IMR-90 (cell line): ENCODE measurements around the gene DGKB. TPM values are rescaled to one million over a fixed set of nuclear protein-coding genes. Genes with fewer than 3 reads are reported as not detected.

Experiments
- ATAC-seq: fragments of 200-7000 bp; cut with Tn5 transposase; 2 replicates; pipeline ENCODE4 v1.9.1; 2020; ENCODE audit warnings: low read depth, mild to moderate bottlenecking, moderate library complexity
- BruUV-seq: library from RNA; stranded (reverse); fragments of 400-500 nt; replicated peaks from 2 replicates; lab custom pipeline; 2021; lab: Mats Ljungman, UMichigan
- CTCF ChIA-PET: fragments of 300-600 bp; formaldehyde crosslinking; extraction: SDS; loops from one replicate; lab custom pipeline; 2021; ENCODE audit warnings: antibody characterized with exemption; lab: Yijun Ruan, JAX
- POLR2A ChIA-PET: fragments of 300-600 bp; sonication (Branson Sonifier 250); formaldehyde crosslinking; loops from one replicate; lab custom pipeline; 2022; ENCODE audit warnings: antibody characterized with exemption; ENCODE audit not compliant: unreplicated experiment; lab: Charles Lee
- DNase-seq: peaks from one replicate; pipeline ENCODE4 v3.0.0; 2013
- H2AFZ ChIP-seq: replicated peaks from 2 replicates; pipeline ENCODE3; 2013; ENCODE audit warnings: low read length, mild to moderate bottlenecking; ENCODE audit not compliant: poor library complexity
- H2AK5ac ChIP-seq: 2 replicates; pipeline ENCODE4 v1.6.1; 2013; ENCODE audit warnings: low read depth, low read length, inconsistent platforms
- H2AK9ac ChIP-seq: replicated peaks from 2 replicates; pipeline ENCODE3; 2013; ENCODE audit warnings: mild to moderate bottlenecking, low read depth, low read length, moderate library complexity; ENCODE audit not compliant: poor library complexity
- H2BK120ac ChIP-seq: 2 replicates; pipeline ENCODE4 v1.6.1; 2013; ENCODE audit warnings: low read depth, low read length, inconsistent platforms
- H2BK15ac ChIP-seq: 3 replicates; pipeline ENCODE4 v1.6.1; 2013; ENCODE audit warnings: low read depth, low read length, inconsistent platforms
- H2BK20ac ChIP-seq: 2 replicates; pipeline ENCODE4 v1.6.1; 2013; ENCODE audit warnings: low read depth, mild to moderate bottlenecking, inconsistent platforms, low read length, moderate library complexity
- H2BK5ac ChIP-seq: 2 replicates; pipeline ENCODE4 v1.6.1; 2013; ENCODE audit warnings: mild to moderate bottlenecking, low read depth, low read length, inconsistent platforms; ENCODE audit not compliant: poor library complexity, severe bottlenecking
- H3K14ac ChIP-seq: replicated peaks from 2 replicates; pipeline ENCODE4 v1.6.1; 2013; ENCODE audit warnings: low read depth, low read length, inconsistent platforms
- H3K18ac ChIP-seq: 2 replicates; pipeline ENCODE4 v1.6.1; 2013; ENCODE audit warnings: low read depth, low read length, control low read depth
- H3K23ac ChIP-seq: 2 replicates; pipeline ENCODE4 v1.6.1; 2013; ENCODE audit warnings: low read depth, low read length, inconsistent platforms
- H3K27ac ChIP-seq: 2 replicates; pipeline ENCODE4 v1.5.1; 2013; ENCODE audit warnings: mild to moderate bottlenecking, control low read depth, low read length; ENCODE audit not compliant: insufficient read depth
- H3K27me3 ChIP-seq: 2 replicates; pipeline ENCODE4 v1.6.1; 2013; ENCODE audit warnings: low read length; ENCODE audit not compliant: control insufficient read depth, insufficient read depth
- H3K36me3 ChIP-seq: 2 replicates; pipeline ENCODE4 v1.6.1; 2013; ENCODE audit warnings: low read length, mixed read lengths; ENCODE audit not compliant: control insufficient read depth, insufficient read depth
- H3K4ac ChIP-seq: 2 replicates; pipeline ENCODE4 v1.6.1; 2013; ENCODE audit warnings: low read depth, low read length, inconsistent platforms
- H3K4me1 ChIP-seq: 2 replicates; pipeline ENCODE4 v1.6.1; 2013; ENCODE audit warnings: low read length, mixed read lengths; ENCODE audit not compliant: control insufficient read depth, insufficient read depth
- H3K4me2 ChIP-seq: 2 replicates; pipeline ENCODE4 v1.6.1; 2013; ENCODE audit warnings: low read depth, mild to moderate bottlenecking, control low read depth, low read length, moderate library complexity
- H3K4me3 ChIP-seq: 2 replicates; pipeline ENCODE4 v1.5.1; 2013; ENCODE audit warnings: low read depth, mild to moderate bottlenecking, control low read depth, low read length, moderate library complexity; ENCODE audit not compliant: insufficient read depth
- H3K56ac ChIP-seq: 2 replicates; pipeline ENCODE4 v1.6.1; 2013; ENCODE audit warnings: low read length, inconsistent platforms; ENCODE audit not compliant: insufficient read depth; ENCODE audit errors: extremely low read depth
- H3K79me1 ChIP-seq, 2 experiments: 2 replicates each; pipeline ENCODE4 v1.6.1; 2013; ENCODE audit warnings: low read length in 2 of 2, inconsistent platforms in 1 of 2, low read depth in 1 of 2
- H3K9ac ChIP-seq: 2 replicates; pipeline ENCODE4 v1.6.1; 2013; ENCODE audit warnings: low read depth, low read length, control low read depth
- H3K9me1 ChIP-seq: 2 replicates; pipeline ENCODE4 v1.6.1; 2013; ENCODE audit warnings: low read length, inconsistent platforms; ENCODE audit not compliant: insufficient read depth
- H3K9me3 ChIP-seq: 2 replicates; pipeline ENCODE4 v1.6.1; 2013; ENCODE audit warnings: low read length; ENCODE audit not compliant: control insufficient read depth, insufficient read depth
- H4K20me1 ChIP-seq: 2 replicates; pipeline ENCODE4 v1.6.1; 2013; ENCODE audit warnings: low read length, inconsistent platforms; ENCODE audit not compliant: insufficient read depth
- H4K5ac ChIP-seq: 2 replicates; pipeline ENCODE4 v1.6.1; 2013; ENCODE audit warnings: mild to moderate bottlenecking, low read depth, low read length, control low read depth
- H4K8ac ChIP-seq, 2 experiments: 2 replicates each; pipeline ENCODE4 v1.6.1; 2013; ENCODE audit warnings: low read depth in 2 of 2, low read length in 2 of 2, control low read depth in 1 of 2, inconsistent platforms in 1 of 2
- H4K91ac ChIP-seq: 2 replicates; pipeline ENCODE4 v1.6.1; 2013; ENCODE audit warnings: low read depth, low read length, inconsistent platforms; ENCODE audit not compliant: insufficient read depth
- BHLHE40 ChIP-seq: fragments of 150-350 bp; IDR thresholded peaks from 2 replicates; pipeline ENCODE4 v1.6.1; 2016; ENCODE audit warnings: mild to moderate bottlenecking, low read depth, low read length
- CEBPB ChIP-seq: IDR thresholded peaks from 2 replicates; pipeline ENCODE4 v1.6.1; 2012; ENCODE audit warnings: low read depth, low read length, improper control_type of control experiment
- CHD1 ChIP-seq: IDR thresholded peaks from 2 replicates; pipeline ENCODE4 v1.6.1; 2012; ENCODE audit warnings: low read depth, low read length, improper control_type of control experiment
- FOS ChIP-seq: fragments of 150-350 bp; IDR thresholded peaks from 2 replicates; pipeline ENCODE4 v1.6.1; 2016; ENCODE audit warnings: low read depth, low read length
- MAFK ChIP-seq: IDR thresholded peaks from 2 replicates; pipeline ENCODE4 v1.6.1; 2012; ENCODE audit warnings: low read depth, low read length, improper control_type of control experiment
- MAZ ChIP-seq: IDR thresholded peaks from 2 replicates; pipeline ENCODE4 v1.6.1; 2012; ENCODE audit warnings: low read depth, mild to moderate bottlenecking, low read length, improper control_type of control experiment, moderate library complexity, borderline replicate concordance
- MXI1 ChIP-seq: IDR thresholded peaks from 2 replicates; pipeline ENCODE4 v1.6.1; 2012; ENCODE audit warnings: low read depth, mild to moderate bottlenecking, low read length, moderate library complexity, borderline replicate concordance
- NFE2L2 ChIP-seq: fragments of 150-350 bp; IDR thresholded peaks from 2 replicates; pipeline ENCODE4 v1.6.1; 2016; ENCODE audit warnings: low read depth, mild to moderate bottlenecking, low read length
- POLR2A ChIP-seq: IDR thresholded peaks from 2 replicates; pipeline ENCODE4 v1.6.1; 2012; ENCODE audit warnings: mild to moderate bottlenecking, low read depth, low read length
- RAD21 ChIP-seq: IDR thresholded peaks from 2 replicates; pipeline ENCODE4 v1.6.1; 2012; ENCODE audit warnings: low read length, improper control_type of control experiment
- RCOR1 ChIP-seq: IDR thresholded peaks from 2 replicates; pipeline ENCODE4 v1.6.1; 2012; ENCODE audit warnings: mild to moderate bottlenecking, low read length, improper control_type of control experiment; ENCODE audit not compliant: insufficient replicate concordance
- RFX5 ChIP-seq: IDR thresholded peaks from 2 replicates; pipeline ENCODE4 v1.8.0; 2012; ENCODE audit warnings: low read depth, mild to moderate bottlenecking, low read length, moderate library complexity
- SMC3 ChIP-seq: fragments of 150-350 bp; IDR thresholded peaks from 2 replicates; pipeline ENCODE4 v1.6.1; 2016; ENCODE audit warnings: low read depth, mild to moderate bottlenecking, antibody characterized with exemption, low read length, moderate library complexity
- WGBS, 2 experiments: methylation state at CpG; one replicate each; pipeline versions ENCODE4 v1.1.5 to v1.1.7; 2013; ENCODE audit warnings: missing lambda C conversion rate in 2 of 2; ENCODE audit not compliant: insufficient read length in 1 of 2; ENCODE audit errors: extremely low coverage in 2 of 2; 5-methylcytosine and 5-hydroxymethylcytosine counted together
- dilution Hi-C: fragments of 300-500 bp; cut with HindIII; formaldehyde crosslinking; loops from one replicate; pipeline ENCODE4 v1.14.3; 2018; ENCODE audit warnings: low sequenced_read_pairs; ENCODE audit not compliant: unreplicated experiment
- in situ Hi-C: fragments of 300-500 bp; cut with MboI; formaldehyde crosslinking; loops from 3 replicates; pipeline ENCODE4 v1.14.3; 2019; ENCODE audit warnings: low sequenced_read_pairs, inconsistent platforms, mixed read lengths
- intact Hi-C: fragments of 100-400 bp; cut with micrococcal nuclease; formaldehyde crosslinking; loops from 2 replicates; pipeline ENCODE4 v1.10.0; 2022
- polyA plus RNA-seq, 3 experiments: library from polyadenylated mRNA; depleted of rRNA; stranded (reverse); fragments of >200 nt; gene quantifications; 2 replicates each; pipeline ENCODE4 v1.2.3, GENCODE V29; 2012; ENCODE audit warnings: low replicate concordance in 1 of 3
- total RNA-seq: library from RNA; depleted of rRNA; stranded (reverse); fragments of >200 nt; gene quantifications from 2 replicates; pipeline ENCODE4 v1.2.3, GENCODE V29; 2012
- TF ChIP-seq, protein P1 (sequence below): fragments of 150-350 bp; IDR thresholded peaks from 2 replicates; pipeline ENCODE4 v1.6.1; 2016; ENCODE audit warnings: low read depth, mild to moderate bottlenecking, low read length, moderate library complexity, borderline replicate concordance
- TF ChIP-seq, protein P2 (sequence below): fragments of 150-350 bp; IDR thresholded peaks from 2 replicates; pipeline ENCODE4 v1.6.1; 2017; ENCODE audit warnings: mild to moderate bottlenecking, antibody characterized with exemption, low read length, low read depth

The DGKB gene
- total and polyA plus RNA-seq, 2 of the 4 experiments (the other 2 are of a cell fraction) = not detected

DNA sequence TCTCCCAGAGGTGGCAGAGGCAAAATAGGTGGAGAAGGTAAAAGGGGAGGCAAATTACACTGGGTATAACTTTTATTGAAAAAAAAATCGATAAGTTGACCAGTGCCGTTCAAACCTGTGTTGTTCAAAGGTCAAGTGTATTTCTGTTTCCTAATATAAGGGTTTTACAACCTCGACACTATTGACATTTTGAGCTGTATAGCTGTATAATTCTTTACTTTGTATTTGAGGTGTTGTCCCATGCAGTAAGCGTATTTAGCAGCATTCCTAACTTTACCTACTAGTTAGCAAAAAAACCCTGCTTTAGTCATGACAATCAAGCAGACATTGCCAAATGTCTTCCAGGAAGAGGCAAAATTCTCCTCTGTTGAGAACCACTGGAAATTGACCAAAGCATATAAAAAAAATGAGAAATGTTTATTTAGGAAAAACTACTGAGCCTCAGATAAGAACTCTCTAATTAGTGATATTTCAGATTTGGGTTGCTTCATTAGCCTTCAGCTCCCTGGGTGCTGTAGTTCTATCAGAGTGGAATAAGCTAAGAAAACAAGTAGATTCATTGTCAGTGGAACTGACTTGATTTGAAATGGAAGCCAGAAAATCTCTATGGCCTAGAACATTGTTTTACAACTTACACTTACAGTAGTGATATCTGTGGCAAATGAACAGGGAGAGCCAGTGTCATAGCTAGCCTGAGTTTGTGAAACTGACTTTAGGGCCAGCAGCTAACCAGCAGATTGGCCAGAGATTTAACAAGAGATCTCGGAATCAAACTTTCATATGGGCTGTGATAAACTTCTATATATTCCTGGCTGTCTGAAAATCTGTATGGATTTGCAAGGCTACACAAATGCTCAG lies 331.6 kb downstream of the DGKB start:
- no peaks in the 10 kb centered on the region; the same call in 1 of the 2 replicates for H3K9me3 ChIP-seq
- no peak overlapping the region for H2AFZ ChIP-seq
- no peak overlapping the region for H3K14ac ChIP-seq
- H3K23ac ChIP-seq = no peak overlapping the region
- no CpG with 5 or more reads among the region's 5 CpGs for WGBS, 2 experiments
- H3K18ac ChIP-seq = no peak overlapping the region
- no peak overlapping the region for H2BK120ac ChIP-seq
- no peaks in the 10 kb centered on the region for H4K20me1 ChIP-seq
- BruUV-seq = no TSS peak
- H3K27me3 ChIP-seq = no peaks in the 10 kb centered on the region
- H3K4ac ChIP-seq = no peak overlapping the region
- no peak overlapping the region for H3K56ac ChIP-seq
- no peak overlapping the region for H3K9ac ChIP-seq
- dilution Hi-C loops (no loop called here), intact Hi-C loops (no loop called here), in situ Hi-C loops (no loop called here)
- H4K8ac ChIP-seq = no peak overlapping the region
- no peak overlapping the region for H2AK5ac ChIP-seq
- H3K36me3 ChIP-seq = no peaks in the 10 kb centered on the region
- no peak overlapping the region for H3K4me3 ChIP-seq
- H4K91ac ChIP-seq = no peak overlapping the region
- no peak overlapping the region for H3K27ac ChIP-seq
- no peak overlapping the region for H3K4me2 ChIP-seq
- ATAC-seq (no peak), DNase-seq (no peak)
- no peak overlapping the region for H2BK5ac ChIP-seq
- H2AK9ac ChIP-seq = no peak overlapping the region
- H3K4me1 ChIP-seq = no peaks in the 10 kb centered on the region
- no peaks in the 10 kb centered on the region for H3K79me1 ChIP-seq
- no peak overlapping the region for H2BK20ac ChIP-seq
- no peak overlapping the region for H2BK15ac ChIP-seq
- ChIA-PET POLR2A (interaction anchor here (0.6 kb wide), 1 partner anchor 13 kb away, joined by 3 read pairs; no protein-coding TSS in a partner anchor), CTCF (no interaction called here)
- H4K5ac ChIP-seq = no peak overlapping the region
- H3K9me1 ChIP-seq = no peaks in the 10 kb centered on the region
- TF ChIP-seq MAZ (no peak), MAFK (no peak), RFX5 (no peak), RAD21 (no peak), FOS (no peak), BHLHE40 (no peak), CHD1 (no peak), NFE2L2 (no peak), POLR2A (no peak), SMC3 (no peak), CEBPB (no peak), MXI1 (no peak), RCOR1 (no peak)
- TF ChIP-seq, protein P1, sequence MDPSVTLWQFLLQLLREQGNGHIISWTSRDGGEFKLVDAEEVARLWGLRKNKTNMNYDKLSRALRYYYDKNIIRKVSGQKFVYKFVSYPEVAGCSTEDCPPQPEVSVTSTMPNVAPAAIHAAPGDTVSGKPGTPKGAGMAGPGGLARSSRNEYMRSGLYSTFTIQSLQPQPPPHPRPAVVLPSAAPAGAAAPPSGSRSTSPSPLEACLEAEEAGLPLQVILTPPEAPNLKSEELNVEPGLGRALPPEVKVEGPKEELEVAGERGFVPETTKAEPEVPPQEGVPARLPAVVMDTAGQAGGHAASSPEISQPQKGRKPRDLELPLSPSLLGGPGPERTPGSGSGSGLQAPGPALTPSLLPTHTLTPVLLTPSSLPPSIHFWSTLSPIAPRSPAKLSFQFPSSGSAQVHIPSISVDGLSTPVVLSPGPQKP = no peak
- TF ChIP-seq, protein P2, sequence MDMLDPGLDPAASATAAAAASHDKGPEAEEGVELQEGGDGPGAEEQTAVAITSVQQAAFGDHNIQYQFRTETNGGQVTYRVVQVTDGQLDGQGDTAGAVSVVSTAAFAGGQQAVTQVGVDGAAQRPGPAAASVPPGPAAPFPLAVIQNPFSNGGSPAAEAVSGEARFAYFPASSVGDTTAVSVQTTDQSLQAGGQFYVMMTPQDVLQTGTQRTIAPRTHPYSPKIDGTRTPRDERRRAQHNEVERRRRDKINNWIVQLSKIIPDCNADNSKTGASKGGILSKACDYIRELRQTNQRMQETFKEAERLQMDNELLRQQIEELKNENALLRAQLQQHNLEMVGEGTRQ = no peak
